HEK293 (cell line): Measurements from ENCODE around the gene RYR2.

ENCODE experiments used
- CTCF ChIA-PET: fragments of 350-600 bp; formaldehyde crosslinking; extraction: SDS; loops from one replicate; lab custom pipeline; 2021; ENCODE audit warnings: antibody characterized with exemption; lab: Yijun Ruan, JAX
- POLR2A ChIA-PET: fragments of 300-600 bp; formaldehyde crosslinking; extraction: SDS; loops from one replicate; lab custom pipeline; 2020; ENCODE audit warnings: antibody characterized with exemption, inconsistent platforms; lab: Yijun Ruan, JAX
- H3K27ac ChIP-seq: fragments of 200-500 bp; sonication (Bioruptor generic); 2 replicates; pipeline ENCODE4 v1.5.1; 2014; ENCODE audit warnings: low read depth, low read length, control low read depth, inconsistent platforms; ENCODE audit errors: extremely low read depth
- H3K36me3 ChIP-seq, 2 experiments: fragments of 200-500 bp in 1 of 2; sonication (Bioruptor generic) in 1 of 2; 1 replicate in 1 of 2; 2 replicates in 1 of 2; pipeline ENCODE4 v1.5.1; 2014 to 2017; ENCODE audit warnings: inconsistent platforms in 2 of 2, low read length in 2 of 2; ENCODE audit not compliant: control insufficient read depth in 2 of 2, insufficient read depth in 1 of 2
- H3K4me1 ChIP-seq: fragments of 200-500 bp; sonication (Bioruptor generic); 2 replicates; pipeline ENCODE4 v1.5.1; 2014; ENCODE audit warnings: mild to moderate bottlenecking, low read length, inconsistent platforms; ENCODE audit not compliant: control insufficient read depth, insufficient read depth
- H3K4me3 ChIP-seq: 2 replicates; pipeline ENCODE4 v1.5.1; 2011; ENCODE audit warnings: low read depth, mild to moderate bottlenecking, control low read depth, low read length, moderate library complexity
- H3K9me3 ChIP-seq: fragments of 200-500 bp; sonication (Bioruptor generic); 2 replicates; pipeline ENCODE4 v1.5.1; 2014; ENCODE audit warnings: low read depth, low read length, inconsistent platforms; ENCODE audit not compliant: control insufficient read depth, insufficient read depth
- BCL11A ChIP-seq: fragments of 450-650 bp; formaldehyde crosslinking; IDR thresholded peaks from 2 replicates; pipeline ENCODE4 v1.5.1; 2016; ENCODE audit warnings: low read depth, missing biosample characterization, missing genetic modification characterization
- GLIS1 ChIP-seq: fragments of 450-650 bp; formaldehyde crosslinking; IDR thresholded peaks from 2 replicates; pipeline ENCODE4 v1.5.1; 2016; ENCODE audit warnings: missing biosample characterization, missing genetic modification characterization
- HIC1 ChIP-seq: fragments of 450-650 bp; formaldehyde crosslinking; IDR thresholded peaks from 2 replicates; pipeline ENCODE4 v1.5.1; 2016; ENCODE audit warnings: missing biosample characterization, missing genetic modification characterization
- MZF1 ChIP-seq: fragments of 450-650 bp; formaldehyde crosslinking; IDR thresholded peaks from 2 replicates; pipeline ENCODE4 v1.5.1; 2017; ENCODE audit warnings: missing biosample characterization, missing genetic modification characterization, borderline replicate concordance
- OVOL3 ChIP-seq: fragments of 450-650 bp; formaldehyde crosslinking; IDR thresholded peaks from 2 replicates; pipeline ENCODE4 v1.5.1; 2016; ENCODE audit warnings: missing biosample characterization, missing genetic modification characterization
- SP3 ChIP-seq: fragments of 450-650 bp; formaldehyde crosslinking; IDR thresholded peaks from 2 replicates; pipeline ENCODE4 v1.5.1; 2016; ENCODE audit warnings: missing biosample characterization, missing genetic modification characterization
- TRIM28 ChIP-seq: IDR thresholded peaks from 2 replicates; pipeline ENCODE4 v1.6.1; 2011; ENCODE audit warnings: low read length, control low read depth, borderline replicate concordance
- ZBTB10 ChIP-seq: fragments of 450-650 bp; formaldehyde crosslinking; IDR thresholded peaks from 2 replicates; pipeline ENCODE4 v1.5.1; 2016; ENCODE audit warnings: missing biosample characterization, missing genetic modification characterization
- ZFHX2 ChIP-seq: fragments of 450-650 bp; formaldehyde crosslinking; conservative IDR thresholded peaks from 2 replicates; pipeline ENCODE4 v1.5.1; 2016; ENCODE audit warnings: missing biosample characterization, missing genetic modification characterization
- ZNF366 ChIP-seq: fragments of 450-650 bp; formaldehyde crosslinking; conservative IDR thresholded peaks from 2 replicates; pipeline ENCODE4 v1.5.1; 2016; ENCODE audit warnings: missing biosample characterization, missing genetic modification characterization
- ZNF48 ChIP-seq: fragments of 450-650 bp; formaldehyde crosslinking; IDR thresholded peaks from 2 replicates; pipeline ENCODE4 v1.5.1; 2016; ENCODE audit warnings: missing biosample characterization, missing genetic modification characterization
- ZNF513 ChIP-seq: fragments of 450-650 bp; IDR thresholded peaks from 2 replicates; pipeline ENCODE4 v1.5.1; 2018; ENCODE audit warnings: missing biosample characterization, missing genetic modification characterization
- ZSCAN5A ChIP-seq: fragments of 450-650 bp; formaldehyde crosslinking; IDR thresholded peaks from 2 replicates; pipeline ENCODE4 v1.5.1; 2016; ENCODE audit warnings: missing biosample characterization, missing genetic modification characterization

The RYR2 gene

GRCh38 chr1:237562242-237562823, 520.3 kb downstream of the RYR2 start (continued):
- no peak for TF ChIP-seq HIC1

GRCh38 chr1:237565236-237565635, 523.3 kb downstream of the RYR2 start:
- ChIA-PET CTCF (interaction anchor here (2.1 kb wide), 1 partner anchor 234 kb away, joined by 8 read pairs; no protein-coding TSS in a partner anchor), POLR2A (no interaction called here)
- Histone ChIP-seq H3K27ac (no peak overlapping the region), H3K9me3 (no peaks in the 10 kb centered on the region), H3K4me3 (no peak overlapping the region), H3K36me3 (no peaks in the 10 kb centered on the region), H3K4me1 (peaks cover 6% of the 10 kb centered on the region)
- TF ChIP-seq GLIS1 (tag by site-specific recombination) (no peak), ZNF48 (tag by site-specific recombination) (no peak), TRIM28 (no peak), ZNF366 (tag by site-specific recombination) (0 out of 2 replicates have a peak, but pooled peaks have one; percentile 7), MZF1 (tag by site-specific recombination) (no peak), BCL11A (no peak)

GRCh38 chr1:237566581-237566980, 524.6 kb downstream of the RYR2 start:
- POLR2A ChIA-PET = no interaction called here
- peaks cover 6% of the 10 kb centered on the region for H3K4me1 ChIP-seq
- H3K27ac ChIP-seq = no peak overlapping the region
- TF ChIP-seq ZSCAN5A (no peak), ZFHX2 (no peak), ZNF513 (tag by site-specific recombination) (no peak), SP3 (tag by site-specific recombination) (no peak), ZBTB10 (no peak), OVOL3 (no peak)
- TF ChIP-seq, all 188 proteins: peak for 0
- CTCF ChIA-PET = interaction anchor here (0.6 to 0.8 kb wide), 3 partner anchors 21 to 713 kb away, joined by 3 to 4 read pairs (median 3); no protein-coding TSS in a partner anchor
- Histone ChIP-seq H3K4me3 (no peak overlapping the region), H3K36me3 (no peaks in the 10 kb centered on the region), H3K9me3 (no peaks in the 10 kb centered on the region)
